ENCODE measurements around the gene ZNF787. TPM values are rescaled to one million over a fixed set of nuclear protein-coding genes. Genes with fewer than 3 reads are reported as not detected.

The ZNF787 gene
- total RNA-seq, 1 donor from 2014 or later, result 34.4 TPM

GRCh38 chr19:56145698-56146097 is 24.6 kb upstream of the ZNF787 start:
- H3K9me3 ChIP-seq (ENCODE audit: control insufficient read depth in 3 of 3, low read length in 3 of 3), result no peaks in the 10 kb centered on the region
- peak overlapping the region in 1 of 3 donors; percentile 16 for H3K9ac ChIP-seq (ENCODE audit: low read depth in 1 of 3, low read length in 3 of 3)
- no peak overlapping the region for H3K4me3 ChIP-seq (ENCODE audit: low read length in 3 of 3)
- H3K27me3 ChIP-seq (ENCODE audit: control insufficient read depth in 3 of 3, insufficient read depth in 3 of 3, low read length in 3 of 3), result no peaks in the 10 kb centered on the region
- peaks cover 7 to 14% (median 7%) of the 10 kb centered on the region in 3 donors for H3K36me3 ChIP-seq (ENCODE audit: control insufficient read depth in 3 of 3, insufficient read depth in 3 of 3, low read length in 3 of 3)
- peaks cover 15 to 30% (median 17%) of the 10 kb centered on the region in 3 donors for H3K4me1 ChIP-seq (ENCODE audit: control insufficient read depth in 3 of 3, insufficient read depth in 3 of 3, low read length in 3 of 3)
- H3K27ac ChIP-seq (ENCODE audit: low read depth, low read length), result no peak overlapping the region

GRCh38 chr19:56144831-56145230 is 23.7 kb upstream of the ZNF787 start:
- H3K27me3 ChIP-seq (ENCODE audit: control insufficient read depth in 3 of 3, insufficient read depth in 3 of 3, low read length in 3 of 3), result no peaks in the 10 kb centered on the region
- H3K9me3 ChIP-seq (ENCODE audit: control insufficient read depth in 3 of 3, low read length in 3 of 3), result no peaks in the 10 kb centered on the region
- peaks cover 14 to 26% (median 15%) of the 10 kb centered on the region in 3 donors for H3K4me1 ChIP-seq (ENCODE audit: control insufficient read depth in 3 of 3, insufficient read depth in 3 of 3, low read length in 3 of 3)
- no peak overlapping the region for H3K27ac ChIP-seq (ENCODE audit: low read depth, low read length)
- no peak overlapping the region for H3K9ac ChIP-seq (ENCODE audit: low read depth in 1 of 3, low read length in 3 of 3)
- H3K36me3 ChIP-seq (ENCODE audit: control insufficient read depth in 3 of 3, insufficient read depth in 3 of 3, low read length in 3 of 3), result peaks cover 7 to 12% (median 7%) of the 10 kb centered on the region in 3 donors
- no peak overlapping the region for H3K4me3 ChIP-seq (ENCODE audit: low read length in 3 of 3)

GRCh38 chr19:56144376-56144775 is 23.3 kb upstream of the ZNF787 start:
- no peak overlapping the region for H3K27ac ChIP-seq (ENCODE audit: low read depth, low read length)
- no peak overlapping the region for H3K4me3 ChIP-seq (ENCODE audit: low read length in 3 of 3)
- H3K36me3 ChIP-seq (ENCODE audit: control insufficient read depth in 3 of 3, insufficient read depth in 3 of 3, low read length in 3 of 3), result peaks cover 7 to 12% (median 7%) of the 10 kb centered on the region in 3 donors
- no peaks in the 10 kb centered on the region for H3K9me3 ChIP-seq (ENCODE audit: control insufficient read depth in 3 of 3, low read length in 3 of 3)
- no peaks in the 10 kb centered on the region for H3K27me3 ChIP-seq (ENCODE audit: control insufficient read depth in 3 of 3, insufficient read depth in 3 of 3, low read length in 3 of 3)
- peaks cover 14 to 26% (median 15%) of the 10 kb centered on the region in 3 donors for H3K4me1 ChIP-seq (ENCODE audit: control insufficient read depth in 3 of 3, insufficient read depth in 3 of 3, low read length in 3 of 3)
- H3K9ac ChIP-seq (ENCODE audit: low read depth in 1 of 3, low read length in 3 of 3), result no peak overlapping the region

- Histone ChIP-seq H3K9ac (ENCODE audit: low read depth in 1 of 3, low read length in 3 of 3) (no peak overlapping the region), H3K36me3 (ENCODE audit: control insufficient read depth in 3 of 3, insufficient read depth in 3 of 3, low read length in 3 of 3) (peaks cover 2 to 8% (median 7%) of the 10 kb centered on the region in 3 donors), H3K27me3 (ENCODE audit: control insufficient read depth in 3 of 3, insufficient read depth in 3 of 3, low read length in 3 of 3) (no peaks in the 10 kb centered on the region), H3K27ac (ENCODE audit: low read depth, low read length) (no peak overlapping the region), H3K4me1 (ENCODE audit: control insufficient read depth in 3 of 3, insufficient read depth in 3 of 3, low read length in 3 of 3) (peaks cover 14 to 26% (median 15%) of the 10 kb centered on the region in 3 donors), H3K4me3 (ENCODE audit: low read length in 3 of 3) (no peak overlapping the region), H3K9me3 (ENCODE audit: control insufficient read depth in 3 of 3, low read length in 3 of 3) (no peaks in the 10 kb centered on the region)
Measured at GRCh38 chr19:56142897-56143434, 21.9 kb upstream of the ZNF787 start.

GRCh38 chr19:56142087-56142787 is 21.1 kb upstream of the ZNF787 start:
- Histone ChIP-seq H3K9me3 (ENCODE audit: control insufficient read depth in 3 of 3, low read length in 3 of 3) (no peaks in the 10 kb centered on the region), H3K36me3 (ENCODE audit: control insufficient read depth in 3 of 3, insufficient read depth in 3 of 3, low read length in 3 of 3) (peaks cover 2 to 3% (median 2%) of the 10 kb centered on the region in 3 donors), H3K27me3 (ENCODE audit: control insufficient read depth in 3 of 3, insufficient read depth in 3 of 3, low read length in 3 of 3) (no peaks in the 10 kb centered on the region), H3K4me3 (ENCODE audit: low read length in 3 of 3) (peak overlapping the region; percentile 70 to 91 (median 71)), H3K9ac (ENCODE audit: low read depth in 1 of 3, low read length in 3 of 3) (peak overlapping the region; percentile 38 to 74 (median 70)), H3K27ac (ENCODE audit: low read depth, low read length) (no peak overlapping the region), H3K4me1 (ENCODE audit: control insufficient read depth in 3 of 3, insufficient read depth in 3 of 3, low read length in 3 of 3) (peaks cover 14 to 24% (median 15%) of the 10 kb centered on the region in 3 donors)

GRCh38 chr19:56141417-56141993 is 20.4 kb upstream of the ZNF787 start:
- Histone ChIP-seq H3K9ac (ENCODE audit: low read depth in 1 of 3, low read length in 3 of 3) (peak overlapping the region; percentile 38 to 74 (median 70)), H3K4me3 (ENCODE audit: low read length in 3 of 3) (peak overlapping the region; percentile 88 to 91 (median 89)), H3K9me3 (ENCODE audit: control insufficient read depth in 3 of 3, low read length in 3 of 3) (no peaks in the 10 kb centered on the region), H3K27ac (ENCODE audit: low read depth, low read length) (peak overlapping the region; percentile 93), H3K4me1 (ENCODE audit: control insufficient read depth in 3 of 3, insufficient read depth in 3 of 3, low read length in 3 of 3) (peaks cover 14 to 22% (median 15%) of the 10 kb centered on the region in 3 donors), H3K27me3 (ENCODE audit: control insufficient read depth in 3 of 3, insufficient read depth in 3 of 3, low read length in 3 of 3) (no peaks in the 10 kb centered on the region), H3K36me3 (ENCODE audit: control insufficient read depth in 3 of 3, insufficient read depth in 3 of 3, low read length in 3 of 3) (peaks cover 0 to 2% (median 0%) of the 10 kb centered on the region in 3 donors)

- no peaks in the 10 kb centered on the region for H3K9me3 ChIP-seq (ENCODE audit: control insufficient read depth in 3 of 3, low read length in 3 of 3)
- H3K36me3 ChIP-seq (ENCODE audit: control insufficient read depth in 3 of 3, insufficient read depth in 3 of 3, low read length in 3 of 3), result peaks cover 0 to 2% (median 0%) of the 10 kb centered on the region in 3 donors
- H3K27ac ChIP-seq (ENCODE audit: low read depth, low read length), result peak within 1 kb of the TSS; percentile 93
- H3K9ac ChIP-seq (ENCODE audit: low read depth in 1 of 3, low read length in 3 of 3), result peak within 1 kb of the TSS; percentile 80 to 93 (median 90)
- H3K27me3 ChIP-seq (ENCODE audit: control insufficient read depth in 3 of 3, insufficient read depth in 3 of 3, low read length in 3 of 3), result no peaks in the 10 kb centered on the region
- peaks cover 14 to 22% (median 15%) of the 10 kb centered on the region in 3 donors for H3K4me1 ChIP-seq (ENCODE audit: control insufficient read depth in 3 of 3, insufficient read depth in 3 of 3, low read length in 3 of 3)
- H3K4me3 ChIP-seq (ENCODE audit: low read length in 3 of 3), result peak within 1 kb of the TSS; percentile 88 to 91 (median 89)
Measured at GRCh38 chr19:56140583-56141416, 19.7 kb upstream of the ZNF787 start, which contains the start of gene ZNF444. Gene ZNF444 (plus strand): TSS chr19:56141287. CDS start chr19:56146912, 5,625 bp downstream.

GRCh38 chr19:56139847-56140582 is 18.9 kb upstream of the ZNF787 start:
- H3K9ac ChIP-seq (ENCODE audit: low read depth in 1 of 3, low read length in 3 of 3), result peak overlapping the region; percentile 80 to 93 (median 90)
- peaks cover 0 to 2% (median 0%) of the 10 kb centered on the region in 3 donors for H3K36me3 ChIP-seq (ENCODE audit: control insufficient read depth in 3 of 3, insufficient read depth in 3 of 3, low read length in 3 of 3)
- peak overlapping the region; percentile 88 to 91 (median 89) for H3K4me3 ChIP-seq (ENCODE audit: low read length in 3 of 3)
- H3K27me3 ChIP-seq (ENCODE audit: control insufficient read depth in 3 of 3, insufficient read depth in 3 of 3, low read length in 3 of 3), result no peaks in the 10 kb centered on the region
- peaks cover 14 to 22% (median 15%) of the 10 kb centered on the region in 3 donors for H3K4me1 ChIP-seq (ENCODE audit: control insufficient read depth in 3 of 3, insufficient read depth in 3 of 3, low read length in 3 of 3)
- H3K9me3 ChIP-seq (ENCODE audit: control insufficient read depth in 3 of 3, low read length in 3 of 3), result no peaks in the 10 kb centered on the region
- H3K27ac ChIP-seq (ENCODE audit: low read depth, low read length), result peak overlapping the region; percentile 93

GRCh38 chr19:56138069-56138468 is 17.0 kb upstream of the ZNF787 start:
- Histone ChIP-seq H3K27me3 (ENCODE audit: control insufficient read depth in 3 of 3, insufficient read depth in 3 of 3, low read length in 3 of 3) (no peaks in the 10 kb centered on the region), H3K36me3 (ENCODE audit: control insufficient read depth in 3 of 3, insufficient read depth in 3 of 3, low read length in 3 of 3) (peaks cover 0 to 2% (median 0%) of the 10 kb centered on the region in 3 donors), H3K4me3 (ENCODE audit: low read length in 3 of 3) (no peak overlapping the region), H3K4me1 (ENCODE audit: control insufficient read depth in 3 of 3, insufficient read depth in 3 of 3, low read length in 3 of 3) (peaks cover 13 to 20% (median 15%) of the 10 kb centered on the region in 3 donors), H3K9ac (ENCODE audit: low read depth in 1 of 3, low read length in 3 of 3) (no peak overlapping the region), H3K27ac (ENCODE audit: low read depth, low read length) (no peak overlapping the region), H3K9me3 (ENCODE audit: control insufficient read depth in 3 of 3, low read length in 3 of 3) (no peaks in the 10 kb centered on the region)
